ENCODE data around the gene TSPAN31. TPM values are rescaled to one million over a fixed set of nuclear protein-coding genes. Genes with fewer than 3 reads are reported as not detected.
"Not testable (repeated sequence)": the region's sequence is repeated elsewhere in the genome, so short reads cannot be mapped to it uniquely, and the experiment has no call there.

TSPAN31 gene
- total and polyA plus RNA-seq, 7 donors: 12.0 to 85.8 (median 43.2) TPM

- DNase-seq: no peak
- H3K4me1 ChIP-seq: no peaks in the 10 kb centered on the region
- 93 to 95% methylated on average over 20 of the region's 20 CpGs for WGBS, 2 donors
Measured at GRCh38 chr12:57719777-57720605, 24.8 kb upstream of the TSPAN31 start.

GRCh38 chr12:57720606-57721595 lies 23.9 kb upstream of the TSPAN31 start:
- Histone ChIP-seq H3K27ac (no peak overlapping the region), H3K4me3 (no peak overlapping the region), H3K27me3 (peaks cover 0 to 17% (median 7%) of the 10 kb centered on the region in 3 donors), H3K9me3 (no peaks in the 10 kb centered on the region), H3K36me3 (peaks cover 26 to 64% (median 48%) of the 10 kb centered on the region in 4 donors), H3K4me1 (peaks cover 0 to 3% (median 2%) of the 10 kb centered on the region in 4 donors)
- TF ChIP-seq CTCF (IDR thresholded peaks at IDR 0.05) (no peak), EP300 (IDR thresholded peaks at IDR 0.05) (no peak), POLR2AphosphoS5 (IDR thresholded peaks at IDR 0.05) (no peak), POLR2A (IDR thresholded peaks at IDR 0.05) (no peak)
- intact Hi-C loops (cut with DNase I): no loop called here
- WGBS, 2 donors: 88 to 92% methylated on average over 11 of the region's 11 CpGs
- DNase-seq: no peak

More at GRCh38 chr12:57719777-57720605, 24.8 kb upstream of the TSPAN31 start:
- peaks cover 29 to 73% (median 55%) of the 10 kb centered on the region in 4 donors for H3K36me3 ChIP-seq
- H3K27ac ChIP-seq: no peak overlapping the region
- TF ChIP-seq POLR2AphosphoS5 (IDR thresholded peaks at IDR 0.05) (no peak), CTCF (IDR thresholded peaks at IDR 0.05) (no peak), POLR2A (IDR thresholded peaks at IDR 0.05) (no peak), EP300 (IDR thresholded peaks at IDR 0.05) (no peak)
- intact Hi-C loops (cut with DNase I): no loop called here
- no peaks in the 10 kb centered on the region for H3K9me3 ChIP-seq
- peaks cover 0 to 8% (median 0%) of the 10 kb centered on the region in 3 donors for H3K27me3 ChIP-seq
- H3K4me3 ChIP-seq: no peak overlapping the region

- Histone ChIP-seq H3K27me3 (peaks cover 0 to 28% (median 11%) of the 10 kb centered on the region in 3 donors), H3K4me1 (peaks cover 0 to 15% (median 12%) of the 10 kb centered on the region in 4 donors), H3K36me3 (peaks cover 16 to 53% (median 37%) of the 10 kb centered on the region in 4 donors)
- H3K27ac ChIP-seq; DNase-seq; H3K9me3 ChIP-seq; H3K4me3 ChIP-seq; intact Hi-C loops (cut with DNase I): not testable (repeated sequence)
- WGBS, 2 donors: 96% methylated on average over 16 of the region's 16 CpGs
Measured at GRCh38 chr12:57721846-57722608, 22.8 kb upstream of the TSPAN31 start.

- H3K4me1 ChIP-seq: peaks cover 0 to 21% (median 17%) of the 10 kb centered on the region in 4 donors
- WGBS, 2 donors: 53 to 70% methylated on average over 11 of the region's 11 CpGs
- intact Hi-C loops (cut with DNase I): no loop called here
- H3K36me3 ChIP-seq: peaks cover 15 to 44% (median 29%) of the 10 kb centered on the region in 4 donors
- TF ChIP-seq EP300 (IDR thresholded peaks at IDR 0.05) (no peak), POLR2AphosphoS5 (IDR thresholded peaks at IDR 0.05) (no peak), POLR2A (IDR thresholded peaks at IDR 0.05) (no peak), CTCF (IDR thresholded peaks at IDR 0.05) (no peak)
- H3K9me3 ChIP-seq: no peaks in the 10 kb centered on the region
- no peak overlapping the region for H3K27ac ChIP-seq
- peaks cover 0 to 38% (median 21%) of the 10 kb centered on the region in 3 donors for H3K27me3 ChIP-seq
- DNase-seq: no peak
- H3K4me3 ChIP-seq: no peak overlapping the region
Measured at GRCh38 chr12:57722716-57723629, 21.9 kb upstream of the TSPAN31 start.

All from sigmoid colon (tissue), 7 donors.